ENCODE measurements around the gene RBBP8NL. TPM values are rescaled to one million over a fixed set of nuclear protein-coding genes. Genes with fewer than 3 reads are reported as not detected.

Gene RBBP8NL
- polyA plus RNA-seq, 2 of the 4 experiments (the other 2 are of a cell fraction), result not detected

GRCh38 chr20:62360854-62361798 lies 66.2 kb downstream of the RBBP8NL start:
- H3K4me2 ChIP-seq, result peak overlapping the region; percentile 91
- 3% methylated on average over 14 of the region's 25 CpGs for WGBS (ENCODE audit: missing lambda C conversion rate)
- POLR2A ChIA-PET, result interaction anchor here (1.0 to 1.4 kb wide), 2 partner anchors 11 to 26 kb away, joined by 3 to 4 read pairs; partner anchors contain the start of gene RPS21
- CTCF ChIA-PET, result interaction anchor here (0.6 to 12.6 kb wide), 6 partner anchors 8 to 59 kb away, joined by 3 to 290 read pairs (median 22); partner anchors contain the start of gene ADRM1
- FAIRE-seq (no peak), DNase-seq (ENCODE audit: low read depth in 1 of 2, low spot score in 1 of 2) (peak in 1 of 2 experiments; percentile 90), ATAC-seq (peak; percentile 6 to 39; a peak in 5 of 6 replicates)
- peak overlapping the region; percentile 97 to 99 for H3K27ac ChIP-seq
- H3K4me1 ChIP-seq, result peaks cover 80% of the 10 kb centered on the region
- H3K4me3 ChIP-seq, result peak overlapping the region; percentile 100
- no peaks in the 10 kb centered on the region for H3K9me3 ChIP-seq
- TF ChIP-seq ZNF302 (CRISPR knock-in tag; IDR thresholded peaks at IDR 0.05) (no peak), GATA3 (IDR thresholded peaks at IDR 0.05; ENCODE audit: borderline replicate concordance) (peak; percentile 62; the same call in 1 of the 2 replicates), HOXB13 (CRISPR knock-in tag; IDR thresholded peaks at IDR 0.05; ENCODE audit: low read depth) (peak; percentile 42), CHD4 (IDR thresholded peaks at IDR 0.05; ENCODE audit: borderline replicate concordance) (no peak), HOXB5 (CRISPR knock-in tag; IDR thresholded peaks at IDR 0.05) (peak; percentile 32; the same call in 1 of the 2 replicates), EHMT2 (IDR thresholded peaks at IDR 0.05; ENCODE audit: low read depth) (no peak), POLR2A (IDR thresholded peaks at IDR 0.05; ENCODE audit: low read length) (0 out of 2 replicates have a peak, but pooled peaks have one; percentile 20), JUN (IDR thresholded peaks at IDR 0.05) (peak in 1 of 2 experiments; percentile 30; a peak in 3 of 5 replicates), SMC3 (IDR thresholded peaks at IDR 0.05) (no peak), EP300 (IDR thresholded peaks at IDR 0.05) (peak in 1 of 2 experiments; percentile 63; a peak in 1 of 5 replicates), HOXA7 (CRISPR knock-in tag; IDR thresholded peaks at IDR 0.05) (peak; percentile 6; the same call in 1 of the 2 replicates), KDM1A (IDR thresholded peaks at IDR 0.05; ENCODE audit: low read depth) (0 out of 2 replicates have a peak, but pooled peaks have one; percentile 80)
- TF ChIP-seq, protein P1, sequence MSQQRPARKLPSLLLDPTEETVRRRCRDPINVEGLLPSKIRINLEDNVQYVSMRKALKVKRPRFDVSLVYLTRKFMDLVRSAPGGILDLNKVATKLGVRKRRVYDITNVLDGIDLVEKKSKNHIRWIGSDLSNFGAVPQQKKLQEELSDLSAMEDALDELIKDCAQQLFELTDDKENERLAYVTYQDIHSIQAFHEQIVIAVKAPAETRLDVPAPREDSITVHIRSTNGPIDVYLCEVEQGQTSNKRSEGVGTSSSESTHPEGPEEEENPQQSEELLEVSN (IDR thresholded peaks at IDR 0.05; ENCODE audit: borderline replicate concordance, low read depth), result peak; percentile 80
- TF ChIP-seq, protein P2, sequence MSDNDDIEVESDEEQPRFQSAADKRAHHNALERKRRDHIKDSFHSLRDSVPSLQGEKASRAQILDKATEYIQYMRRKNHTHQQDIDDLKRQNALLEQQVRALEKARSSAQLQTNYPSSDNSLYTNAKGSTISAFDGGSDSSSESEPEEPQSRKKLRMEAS (IDR thresholded peaks at IDR 0.05), result peak; percentile 77; the same call in 1 of the 2 replicates

Other genes starting within 250 kb of the RBBP8NL start
- gene MTG2, start 244.5 kb downstream of the RBBP8NL start, polyA plus RNA-seq (2011; rRNA removed), result 21.8 and 21.9 TPM in 2 replicates
- gene MTG2, start 244.5 kb downstream of the RBBP8NL start, polyA plus RNA-seq (2017; fragmentation: RNase III; extraction: RNeasy Plus Mini Kit Qiagen cat#74134 plus additional on column Dnase treatment), result 25.3 to 28.7 TPM (median 25.7 TPM) in 3 replicates
- gene HRH3, start 207.3 kb downstream of the RBBP8NL start, polyA plus RNA-seq (2011; rRNA removed), result not detected in 2 replicates
- gene HRH3, start 207.3 kb downstream of the RBBP8NL start, polyA plus RNA-seq (2017; fragmentation: RNase III; extraction: RNeasy Plus Mini Kit Qiagen cat#74134 plus additional on column Dnase treatment), result not detected in 3 replicates
- 12.8 and 14.8 TPM in 2 replicates for gene OSBPL2, start 189.0 kb downstream of the RBBP8NL start, polyA plus RNA-seq (2011; rRNA removed)
- gene OSBPL2, start 189.0 kb downstream of the RBBP8NL start, polyA plus RNA-seq (2017; fragmentation: RNase III; extraction: RNeasy Plus Mini Kit Qiagen cat#74134 plus additional on column Dnase treatment), result 13.7 to 15.3 TPM (median 14.6 TPM) in 3 replicates
- gene ADRM1, start 124.5 kb downstream of the RBBP8NL start, polyA plus RNA-seq (2011; rRNA removed), result 68.9 and 87.9 TPM in 2 replicates
- gene ADRM1, start 124.5 kb downstream of the RBBP8NL start, polyA plus RNA-seq (2017; fragmentation: RNase III; extraction: RNeasy Plus Mini Kit Qiagen cat#74134 plus additional on column Dnase treatment), result 121 to 131 TPM (median 130 TPM) in 3 replicates
- gene LAMA5, start 60.2 kb downstream of the RBBP8NL start, polyA plus RNA-seq (2011; rRNA removed), result 20.4 and 31.6 TPM in 2 replicates
- gene LAMA5, start 60.2 kb downstream of the RBBP8NL start, polyA plus RNA-seq (2017; fragmentation: RNase III; extraction: RNeasy Plus Mini Kit Qiagen cat#74134 plus additional on column Dnase treatment), result 196 to 212 TPM (median 202 TPM) in 3 replicates
- gene RPS21, start 40.4 kb downstream of the RBBP8NL start, polyA plus RNA-seq (2011; rRNA removed), result 3,697 and 4,026 TPM in 2 replicates
- gene RPS21, start 40.4 kb downstream of the RBBP8NL start, polyA plus RNA-seq (2017; fragmentation: RNase III; extraction: RNeasy Plus Mini Kit Qiagen cat#74134 plus additional on column Dnase treatment), result 2,862 to 2,938 TPM (median 2,871 TPM) in 3 replicates
- 3.9 and 5.0 TPM in 2 replicates for gene CABLES2, start 20.3 kb downstream of the RBBP8NL start, polyA plus RNA-seq (2011; rRNA removed)
- gene CABLES2, start 20.3 kb downstream of the RBBP8NL start, polyA plus RNA-seq (2017; fragmentation: RNase III; extraction: RNeasy Plus Mini Kit Qiagen cat#74134 plus additional on column Dnase treatment), result 5.6 to 7.7 TPM (median 6.6 TPM) in 3 replicates
- 0.21 and 0.22 TPM in 2 replicates for gene GATA5, start 48.5 kb upstream of the RBBP8NL start, polyA plus RNA-seq (2011; rRNA removed)
- 0.45 to 0.82 TPM (median 0.72 TPM) in 3 replicates for gene GATA5, start 48.5 kb upstream of the RBBP8NL start, polyA plus RNA-seq (2017; fragmentation: RNase III; extraction: RNeasy Plus Mini Kit Qiagen cat#74134 plus additional on column Dnase treatment)
- gene SLCO4A1, start 215.0 kb upstream of the RBBP8NL start, polyA plus RNA-seq (2011; rRNA removed), result 1.3 and 2.1 TPM in 2 replicates
- gene SLCO4A1, start 215.0 kb upstream of the RBBP8NL start, polyA plus RNA-seq (2017; fragmentation: RNase III; extraction: RNeasy Plus Mini Kit Qiagen cat#74134 plus additional on column Dnase treatment), result 8.1 to 11.2 TPM (median 9.9 TPM) in 3 replicates